Lower leg skin (tissue), 3 donors: ENCODE measurements around the gene VIL1.

Experiments
- POLR2A ChIP-seq, 2 donors: fragments of 450-650 bp; IDR thresholded peaks; one replicate each; pipeline ENCODE4 v1.6.1; 2016 to 2017; ENCODE audit warnings: antibody characterized with exemption in 2 of 2, mild to moderate bottlenecking in 1 of 2, moderate library complexity in 1 of 2
- TF ChIP-seq, protein P1 (sequence below), 3 donors: fragments of 450-650 bp; IDR thresholded peaks; one replicate each; pipeline ENCODE4 v1.5.1; 2016; ENCODE audit warnings: antibody characterized with exemption in 3 of 3, mild to moderate bottlenecking in 3 of 3, moderate library complexity in 2 of 3

DNA sequence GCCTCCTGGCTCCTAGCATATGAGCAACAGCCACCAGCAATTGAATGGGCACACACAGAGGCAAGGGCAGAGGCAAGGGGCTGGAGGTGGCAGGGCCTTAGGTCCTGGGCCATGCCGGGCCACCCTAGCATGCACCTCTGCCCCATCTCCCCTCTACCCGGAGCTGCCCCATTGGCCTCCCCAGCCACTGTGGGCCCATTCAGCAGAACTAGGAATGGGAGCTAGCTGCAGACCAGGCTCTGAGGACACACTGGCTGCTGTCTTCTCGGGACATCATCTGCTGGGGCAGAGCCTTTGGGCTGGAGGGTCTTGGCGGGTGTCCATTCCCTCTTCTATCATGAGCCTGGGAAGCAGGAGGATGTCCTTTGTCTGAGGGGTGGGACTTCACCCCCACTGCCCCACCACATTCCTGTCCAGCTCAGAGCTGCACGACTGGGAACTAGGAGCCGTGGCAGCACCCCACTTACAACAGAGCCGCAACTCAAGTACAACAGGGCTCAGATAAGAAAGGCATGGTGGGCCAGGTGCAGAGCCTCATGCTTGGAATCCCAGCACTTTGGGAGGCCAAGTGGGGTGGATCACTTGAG lies 800 bp downstream of the VIL1 start:
- TF ChIP-seq, protein P1, sequence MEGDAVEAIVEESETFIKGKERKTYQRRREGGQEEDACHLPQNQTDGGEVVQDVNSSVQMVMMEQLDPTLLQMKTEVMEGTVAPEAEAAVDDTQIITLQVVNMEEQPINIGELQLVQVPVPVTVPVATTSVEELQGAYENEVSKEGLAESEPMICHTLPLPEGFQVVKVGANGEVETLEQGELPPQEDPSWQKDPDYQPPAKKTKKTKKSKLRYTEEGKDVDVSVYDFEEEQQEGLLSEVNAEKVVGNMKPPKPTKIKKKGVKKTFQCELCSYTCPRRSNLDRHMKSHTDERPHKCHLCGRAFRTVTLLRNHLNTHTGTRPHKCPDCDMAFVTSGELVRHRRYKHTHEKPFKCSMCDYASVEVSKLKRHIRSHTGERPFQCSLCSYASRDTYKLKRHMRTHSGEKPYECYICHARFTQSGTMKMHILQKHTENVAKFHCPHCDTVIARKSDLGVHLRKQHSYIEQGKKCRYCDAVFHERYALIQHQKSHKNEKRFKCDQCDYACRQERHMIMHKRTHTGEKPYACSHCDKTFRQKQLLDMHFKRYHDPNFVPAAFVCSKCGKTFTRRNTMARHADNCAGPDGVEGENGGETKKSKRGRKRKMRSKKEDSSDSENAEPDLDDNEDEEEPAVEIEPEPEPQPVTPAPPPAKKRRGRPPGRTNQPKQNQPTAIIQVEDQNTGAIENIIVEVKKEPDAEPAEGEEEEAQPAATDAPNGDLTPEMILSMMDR (IDR thresholded peaks at IDR 0.05): no peak
- no peak for TF ChIP-seq POLR2A (IDR thresholded peaks at IDR 0.05)
